Fibroblast of villous mesenchyme (primary cell): ENCODE measurements around the gene FIBCD1. TPM values are rescaled to one million over a fixed set of nuclear protein-coding genes. Genes with fewer than 3 reads are reported as not detected.
A peak's percentile ranks its signal among the peaks of the same experiment; 100 is the strongest.

Source experiments
- DNase-seq: peaks from one replicate; pipeline ENCODE4 v3.0.0-alpha.2; 2010; ENCODE audit warnings: low read depth
- H3K4me3 ChIP-seq: 2 replicates; pipeline ENCODE4 v1.5.1; 2011; ENCODE audit warnings: low read depth, mild to moderate bottlenecking, low read length
- total RNA-seq: library from RNA; depleted of rRNA; stranded (reverse); fragments of >200 nt; gene quantifications from 2 replicates; pipeline ENCODE4 v1.2.3, GENCODE V29; 2012
- TF ChIP-seq, protein P1 (sequence below): IDR thresholded peaks from 2 replicates; pipeline ENCODE4 v1.5.1; 2012; ENCODE audit warnings: low read depth, mild to moderate bottlenecking, low read length; ENCODE audit not compliant: insufficient read depth

Gene FIBCD1
- 4.3 and 19.3 TPM in 2 replicates for total RNA-seq

- DNase-seq, result peak; percentile 44
- peak within 1 kb of the TSS; percentile 60 for H3K4me3 ChIP-seq
- TF ChIP-seq, protein P1, sequence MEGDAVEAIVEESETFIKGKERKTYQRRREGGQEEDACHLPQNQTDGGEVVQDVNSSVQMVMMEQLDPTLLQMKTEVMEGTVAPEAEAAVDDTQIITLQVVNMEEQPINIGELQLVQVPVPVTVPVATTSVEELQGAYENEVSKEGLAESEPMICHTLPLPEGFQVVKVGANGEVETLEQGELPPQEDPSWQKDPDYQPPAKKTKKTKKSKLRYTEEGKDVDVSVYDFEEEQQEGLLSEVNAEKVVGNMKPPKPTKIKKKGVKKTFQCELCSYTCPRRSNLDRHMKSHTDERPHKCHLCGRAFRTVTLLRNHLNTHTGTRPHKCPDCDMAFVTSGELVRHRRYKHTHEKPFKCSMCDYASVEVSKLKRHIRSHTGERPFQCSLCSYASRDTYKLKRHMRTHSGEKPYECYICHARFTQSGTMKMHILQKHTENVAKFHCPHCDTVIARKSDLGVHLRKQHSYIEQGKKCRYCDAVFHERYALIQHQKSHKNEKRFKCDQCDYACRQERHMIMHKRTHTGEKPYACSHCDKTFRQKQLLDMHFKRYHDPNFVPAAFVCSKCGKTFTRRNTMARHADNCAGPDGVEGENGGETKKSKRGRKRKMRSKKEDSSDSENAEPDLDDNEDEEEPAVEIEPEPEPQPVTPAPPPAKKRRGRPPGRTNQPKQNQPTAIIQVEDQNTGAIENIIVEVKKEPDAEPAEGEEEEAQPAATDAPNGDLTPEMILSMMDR, result peak; percentile 23
These were observed at the start of gene FIBCD1 for GRCh38 chr9:130938652-130939404. Gene FIBCD1 (minus strand): TSS chr9:130939247. CDS start chr9:130938607, 640 bp downstream.

DNA sequence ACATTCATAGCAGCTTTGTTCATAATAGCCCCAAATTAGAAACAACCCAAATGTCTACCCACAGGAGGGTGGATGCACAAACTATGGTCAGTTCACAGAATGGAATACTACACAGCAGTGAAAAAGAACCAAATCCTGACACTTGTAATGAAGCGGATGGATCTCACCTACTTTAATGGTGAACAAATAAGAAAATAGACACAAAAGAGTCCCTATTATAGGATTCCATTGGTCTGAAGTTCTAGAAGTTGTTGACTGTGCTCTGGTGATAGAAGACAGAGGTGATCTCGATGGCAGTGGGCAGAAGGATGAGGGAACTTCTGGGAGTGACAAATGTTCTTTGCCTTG, 49.3 kb upstream of the FIBCD1 start:
- DNase-seq, result no peak
- H3K4me3 ChIP-seq, result no peak overlapping the region
- TF ChIP-seq, protein P1, result no peak

DNA sequence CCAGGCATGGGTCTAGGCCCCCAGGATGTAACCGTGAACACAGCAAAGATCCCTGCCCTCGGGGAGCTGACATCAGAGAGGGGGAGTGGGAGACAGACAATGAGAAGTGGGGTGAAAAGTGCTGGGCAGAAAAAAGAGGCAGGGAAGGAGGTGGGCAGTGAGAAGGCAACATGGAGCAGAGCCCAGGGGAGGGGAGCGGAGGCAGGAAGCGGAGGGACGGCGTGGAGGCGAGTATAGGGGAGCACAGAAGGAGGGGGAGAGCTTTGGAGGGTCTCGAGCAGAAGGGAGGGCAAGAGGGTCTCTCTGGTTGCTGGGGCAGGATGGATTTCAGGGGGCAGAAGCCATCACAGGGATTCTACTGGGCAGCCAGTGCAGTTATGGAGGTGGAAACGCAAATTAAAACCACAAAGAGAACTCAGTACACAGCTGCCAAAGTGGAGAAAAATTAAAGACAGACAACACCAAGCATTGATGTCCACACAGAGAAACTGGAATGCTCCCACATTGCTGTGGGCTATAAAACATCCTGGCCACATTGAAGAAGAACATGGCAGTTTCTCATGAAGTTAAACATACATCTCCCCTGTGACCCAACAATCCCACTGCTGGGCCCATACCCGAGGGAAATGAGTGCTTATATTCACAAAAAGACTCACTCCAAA, 48.8 kb upstream of the FIBCD1 start:
- DNase-seq, result no peak
- TF ChIP-seq, protein P1, result no peak

DNA sequence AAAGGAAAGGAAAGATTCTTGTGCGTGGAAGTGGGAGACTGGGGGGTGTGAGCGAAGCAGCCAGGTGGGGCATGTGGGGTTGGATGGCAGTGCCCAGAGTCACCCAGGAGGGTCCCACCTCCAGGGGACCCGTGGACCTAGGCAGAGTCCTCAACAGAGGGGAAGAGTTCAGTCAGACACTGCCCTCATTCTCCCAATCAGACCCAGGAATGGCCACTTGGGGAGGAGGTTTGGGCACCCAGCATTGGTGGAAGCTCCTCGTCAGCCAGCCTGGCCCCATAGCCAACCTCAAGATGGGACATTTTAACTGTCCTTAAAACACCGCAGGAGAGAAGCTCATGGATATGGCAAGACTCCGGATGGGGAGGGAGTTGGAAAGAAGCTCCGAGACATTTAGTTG, 48.0 kb upstream of the FIBCD1 start:
- no peak for DNase-seq
- TF ChIP-seq, protein P1, result no peak
- H3K4me3 ChIP-seq, result no peak overlapping the region

More for the DNA sequence above, 48.8 kb upstream of the FIBCD1 start:
- H3K4me3 ChIP-seq, result no peak overlapping the region

- TF ChIP-seq, protein P1, result no peak
- no peak for DNase-seq
- no peak overlapping the region for H3K4me3 ChIP-seq
These were observed 47.4 kb upstream of the FIBCD1 start for GRCh38 chr9:130986356-130986965.

GRCh38 chr9:130985606-130986162, 46.6 kb upstream of the FIBCD1 start:
- no peak for DNase-seq
- no peak overlapping the region for H3K4me3 ChIP-seq
- TF ChIP-seq, protein P1, result no peak
